HUES64 (cell line): Measurements from ENCODE around the gene ZBTB45.

ENCODE experiments used
- H3K27ac ChIP-seq: 2 replicates; pipeline ENCODE4 v1.7.0; 2013; ENCODE audit warnings: low read depth, low read length, inconsistent platforms
- H3K27me3 ChIP-seq: 2 replicates; pipeline ENCODE4 v1.6.1; 2013; ENCODE audit warnings: mild to moderate bottlenecking, low read length; ENCODE audit not compliant: insufficient read depth
- H3K36me3 ChIP-seq: 2 replicates; pipeline ENCODE4 v1.6.1; 2013; ENCODE audit warnings: mild to moderate bottlenecking, low read length; ENCODE audit not compliant: insufficient read depth
- H3K4me1 ChIP-seq: 2 replicates; pipeline ENCODE4 v1.6.1; 2013; ENCODE audit warnings: mild to moderate bottlenecking, low read length, moderate library complexity; ENCODE audit not compliant: insufficient read depth
- H3K4me3 ChIP-seq: 2 replicates; pipeline ENCODE4 v1.5.1; 2013; ENCODE audit warnings: mild to moderate bottlenecking, low read length, moderate library complexity
- H3K9ac ChIP-seq: 2 replicates; pipeline ENCODE4 v1.6.1; 2013; ENCODE audit warnings: mild to moderate bottlenecking, low read depth, low read length
- H3K9me3 ChIP-seq: 2 replicates; pipeline ENCODE4 v1.6.1; 2013; ENCODE audit warnings: low read depth, low read length; ENCODE audit not compliant: insufficient read depth
- WGBS: fragments of 150-250, 120-280 bp; methylation state at CpG from one replicate; pipeline ENCODE4 v1.1.7; 2013; ENCODE audit warnings: missing lambda C conversion rate; 5-methylcytosine and 5-hydroxymethylcytosine counted together

The ZBTB45 gene

DNA sequence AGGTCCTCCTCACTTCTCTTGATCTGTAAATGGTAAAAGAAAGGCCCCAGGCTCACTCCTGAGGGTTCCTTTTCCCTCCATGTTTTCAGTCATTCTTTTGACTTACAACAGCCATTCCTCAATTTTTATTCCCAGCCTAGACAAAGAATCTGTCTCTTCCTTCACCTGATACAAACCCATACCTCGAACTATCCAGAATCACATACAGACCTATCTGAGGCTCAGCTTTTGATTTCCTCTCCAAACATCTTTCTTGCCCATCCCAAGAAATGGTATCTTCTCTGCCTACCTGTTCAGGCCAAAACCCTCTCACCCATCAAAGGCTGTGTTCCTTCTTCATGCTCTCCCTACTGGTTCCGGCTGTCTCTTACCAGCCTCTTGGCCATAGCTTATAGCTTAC, 33.0 kb upstream of the ZBTB45 start:
- Histone ChIP-seq H3K27ac (no peak overlapping the region), H3K9ac (no peak overlapping the region), H3K4me3 (no peak overlapping the region), H3K4me1 (no peaks in the 10 kb centered on the region), H3K36me3 (peaks cover 62% of the 10 kb centered on the region), H3K9me3 (no peaks in the 10 kb centered on the region), H3K27me3 (no peaks in the 10 kb centered on the region)
- WGBS, result 94% methylated on average over 2 of the region's 2 CpGs

DNA sequence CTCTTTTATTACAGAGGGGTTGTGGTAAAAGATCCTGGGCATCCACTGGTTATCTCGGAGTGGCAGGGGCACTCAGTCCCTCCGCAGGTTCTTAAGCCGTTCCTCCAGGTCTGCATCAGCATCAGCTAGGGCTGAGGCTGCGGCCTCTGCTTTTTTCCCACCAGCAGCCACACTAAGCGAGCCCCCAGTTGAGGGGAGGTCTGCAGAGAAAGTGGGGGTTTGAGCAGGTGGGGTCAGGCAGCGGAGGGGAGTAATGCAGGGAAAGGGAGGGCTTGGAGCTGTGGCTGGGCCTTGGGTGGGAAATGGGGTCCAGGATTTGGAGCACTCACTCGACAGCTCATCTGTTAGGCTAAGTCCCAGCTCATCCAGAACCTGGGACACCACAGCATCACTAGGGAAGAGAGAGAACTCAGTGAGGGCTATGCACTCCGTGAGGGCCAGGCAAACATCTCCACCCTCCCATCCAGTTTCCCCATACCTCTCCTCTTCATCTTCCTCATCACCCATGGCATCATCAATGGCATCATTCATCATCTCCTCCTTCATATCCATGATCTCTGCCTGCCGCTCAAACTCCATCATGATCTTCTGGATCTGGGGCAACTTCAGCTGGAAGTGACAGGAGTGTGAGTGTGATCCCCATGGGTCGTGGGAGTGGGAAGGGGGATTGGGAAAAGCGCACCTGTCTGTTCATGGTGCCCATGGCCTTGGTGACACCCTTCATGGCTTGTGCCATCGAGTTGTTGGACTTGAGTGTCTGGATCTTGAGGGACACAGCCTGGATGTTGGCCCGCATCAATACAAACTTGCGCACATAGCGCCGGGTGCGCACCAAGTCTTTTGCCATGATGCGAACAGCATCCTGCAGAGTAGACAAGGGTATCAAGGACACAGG, 32.2 kb upstream of the ZBTB45 start:
- WGBS, result 95% methylated on average over 18 of the region's 18 CpGs
- H3K9me3 ChIP-seq, result no peaks in the 10 kb centered on the region
- no peak overlapping the region for H3K4me3 ChIP-seq
- no peak overlapping the region for H3K9ac ChIP-seq
- no peak overlapping the region for H3K27ac ChIP-seq
- H3K27me3 ChIP-seq, result no peaks in the 10 kb centered on the region
- H3K36me3 ChIP-seq, result peaks cover 69% of the 10 kb centered on the region
- H3K4me1 ChIP-seq, result no peaks in the 10 kb centered on the region

DNA sequence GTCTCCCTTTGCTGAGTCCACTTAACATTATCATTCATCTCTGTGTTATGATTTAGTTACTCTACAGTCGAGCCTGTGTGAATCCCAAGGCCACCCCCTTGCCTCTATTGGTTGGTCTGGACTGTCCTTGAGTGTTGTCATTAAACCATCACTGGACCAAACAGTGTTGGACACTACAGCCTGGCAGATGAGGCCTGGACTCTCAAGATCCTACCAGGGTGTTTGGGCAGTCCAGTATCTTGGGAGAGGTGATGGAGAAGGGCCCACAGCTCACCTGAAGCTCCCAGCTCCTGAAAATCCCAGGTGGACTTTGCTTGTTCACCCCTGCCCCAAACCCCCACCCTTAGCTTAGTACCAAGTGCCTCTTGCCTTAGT, 31.5 kb upstream of the ZBTB45 start:
- Histone ChIP-seq H3K27ac (no peak overlapping the region), H3K4me1 (peaks cover 7% of the 10 kb centered on the region; the same call in 1 of the 2 replicates), H3K36me3 (peaks cover 69% of the 10 kb centered on the region)

DNA sequence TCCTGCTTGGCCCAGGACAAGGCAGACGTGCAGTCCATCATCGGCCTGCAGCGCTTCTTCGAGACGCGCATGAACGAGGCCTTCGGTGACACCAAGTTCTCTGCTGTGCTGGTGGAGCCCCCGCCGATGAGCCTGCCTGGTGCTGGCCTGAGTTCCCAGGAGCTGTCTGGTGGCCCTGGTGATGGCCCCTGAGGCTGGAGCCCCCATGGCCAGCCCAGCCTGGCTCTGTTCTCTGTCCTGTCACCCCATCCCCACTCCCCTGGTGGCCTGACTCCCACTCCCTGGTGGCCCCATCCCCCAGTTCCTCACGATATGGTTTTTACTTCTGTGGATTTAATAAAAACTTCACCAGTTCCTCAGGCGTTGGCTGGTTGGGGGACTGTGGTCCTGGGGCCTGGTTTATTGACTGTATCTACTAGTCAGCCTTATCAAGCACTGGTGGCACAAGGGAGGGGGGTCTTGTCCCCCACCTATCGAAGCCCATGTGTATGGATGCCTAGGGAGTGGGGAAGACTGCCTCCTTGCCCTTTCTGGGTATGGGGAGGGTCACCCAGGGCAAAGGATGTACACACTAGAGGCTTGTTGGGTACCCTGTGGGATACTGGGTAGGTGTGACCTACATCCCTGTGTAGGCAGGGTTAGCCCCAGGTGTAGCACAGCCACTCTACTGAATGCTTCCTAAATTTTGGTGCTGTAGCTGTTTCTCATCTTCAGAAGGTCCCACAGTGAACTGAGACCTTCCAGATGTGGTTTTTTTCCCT, 30.9 kb upstream of the ZBTB45 start:
- no peaks in the 10 kb centered on the region for H3K27me3 ChIP-seq
- 96% methylated on average over 13 of the region's 13 CpGs for WGBS
- H3K27ac ChIP-seq, result no peak overlapping the region
- peaks cover 7% of the 10 kb centered on the region; the same call in 1 of the 2 replicates for H3K4me1 ChIP-seq
- H3K9me3 ChIP-seq, result no peaks in the 10 kb centered on the region
- peaks cover 72% of the 10 kb centered on the region for H3K36me3 ChIP-seq
- H3K4me3 ChIP-seq, result no peak overlapping the region
- no peak overlapping the region for H3K9ac ChIP-seq

More for the DNA sequence above, 31.5 kb upstream of the ZBTB45 start:
- Histone ChIP-seq H3K27me3 (no peaks in the 10 kb centered on the region), H3K9me3 (no peaks in the 10 kb centered on the region), H3K9ac (no peak overlapping the region), H3K4me3 (no peak overlapping the region)
- WGBS, result 87% methylated on average over 1 of the region's 1 CpG

DNA sequence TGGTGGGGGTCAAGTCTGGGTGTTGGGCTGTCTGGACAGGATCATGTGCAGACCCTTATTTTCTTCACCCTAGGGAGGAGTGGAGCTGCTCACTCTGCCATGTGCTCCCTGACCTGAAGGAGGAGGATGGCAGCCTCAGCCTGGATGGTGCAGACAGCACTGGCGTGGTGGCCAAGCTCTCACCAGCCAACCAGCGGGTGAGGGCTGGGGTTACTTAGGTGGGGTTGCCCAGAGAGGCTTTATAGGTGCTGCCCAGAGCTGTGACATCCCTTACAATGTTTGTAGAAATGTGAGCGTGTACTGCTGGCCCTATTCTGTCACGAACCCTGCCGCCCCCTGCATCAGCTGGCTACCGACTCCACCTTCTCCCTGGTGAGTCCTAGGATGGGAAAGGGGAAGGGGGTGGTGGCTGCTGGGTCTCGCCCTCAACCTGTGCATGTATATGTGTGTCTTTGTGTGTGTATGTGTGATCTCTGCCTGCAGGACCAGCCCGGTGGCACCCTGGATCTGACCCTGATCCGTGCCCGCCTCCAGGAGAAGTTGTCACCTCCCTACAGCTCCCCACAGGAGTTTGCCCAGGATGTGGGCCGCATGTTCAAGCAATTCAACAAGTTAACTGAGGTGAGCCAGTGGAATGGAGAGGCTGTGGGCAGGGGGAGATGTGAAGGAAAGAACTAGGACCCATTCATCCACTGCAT, 30.2 kb upstream of the ZBTB45 start:
- Histone ChIP-seq H3K9ac (no peak overlapping the region), H3K27me3 (no peaks in the 10 kb centered on the region), H3K4me3 (no peak overlapping the region), H3K4me1 (peaks cover 7% of the 10 kb centered on the region; the same call in 1 of the 2 replicates), H3K36me3 (peaks cover 74% of the 10 kb centered on the region), H3K27ac (no peak overlapping the region), H3K9me3 (no peaks in the 10 kb centered on the region)
- WGBS, result 96% methylated on average over 11 of the region's 11 CpGs

DNA sequence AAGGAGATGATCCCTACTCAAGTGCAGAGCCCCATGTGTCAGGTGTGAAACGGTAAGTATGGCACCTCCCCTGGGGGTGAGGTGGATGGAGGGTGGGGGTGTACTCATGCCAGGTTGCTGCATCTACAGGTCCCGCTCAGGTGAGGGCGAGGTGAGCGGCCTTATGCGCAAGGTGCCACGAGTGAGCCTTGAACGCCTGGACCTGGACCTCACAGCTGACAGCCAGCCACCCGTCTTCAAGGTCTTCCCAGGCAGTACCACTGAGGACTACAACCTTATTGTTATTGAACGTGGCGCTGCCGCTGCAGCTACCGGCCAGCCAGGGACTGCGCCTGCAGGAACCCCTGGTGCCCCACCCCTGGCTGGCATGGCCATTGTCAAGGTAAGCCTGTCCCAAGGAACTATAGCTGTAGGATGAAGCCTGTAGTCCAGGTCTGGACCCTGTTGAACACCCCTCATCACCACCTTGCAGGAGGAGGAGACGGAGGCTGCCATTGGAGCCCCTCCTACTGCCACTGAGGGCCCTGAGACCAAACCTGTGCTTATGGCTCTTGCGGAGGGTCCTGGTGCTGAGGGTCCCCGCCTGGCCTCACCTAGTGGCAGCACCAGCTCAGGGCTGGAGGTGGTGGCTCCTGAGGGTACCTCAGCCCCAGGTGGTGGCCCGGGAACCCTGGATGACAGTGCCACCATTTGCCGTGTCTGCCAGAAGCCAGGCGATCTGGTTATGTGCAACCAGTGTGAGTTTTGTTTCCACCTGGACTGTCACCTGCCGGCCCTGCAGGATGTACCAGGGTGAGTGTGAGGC, 29.5 kb upstream of the ZBTB45 start:
- 97% methylated on average over 20 of the region's 20 CpGs for WGBS
- no peaks in the 10 kb centered on the region for H3K9me3 ChIP-seq
- no peak overlapping the region for H3K9ac ChIP-seq
- no peaks in the 10 kb centered on the region for H3K27me3 ChIP-seq
- peaks cover 7% of the 10 kb centered on the region; the same call in 1 of the 2 replicates for H3K4me1 ChIP-seq
- peaks cover 74% of the 10 kb centered on the region for H3K36me3 ChIP-seq
- no peak overlapping the region for H3K4me3 ChIP-seq
- no peak overlapping the region for H3K27ac ChIP-seq

DNA sequence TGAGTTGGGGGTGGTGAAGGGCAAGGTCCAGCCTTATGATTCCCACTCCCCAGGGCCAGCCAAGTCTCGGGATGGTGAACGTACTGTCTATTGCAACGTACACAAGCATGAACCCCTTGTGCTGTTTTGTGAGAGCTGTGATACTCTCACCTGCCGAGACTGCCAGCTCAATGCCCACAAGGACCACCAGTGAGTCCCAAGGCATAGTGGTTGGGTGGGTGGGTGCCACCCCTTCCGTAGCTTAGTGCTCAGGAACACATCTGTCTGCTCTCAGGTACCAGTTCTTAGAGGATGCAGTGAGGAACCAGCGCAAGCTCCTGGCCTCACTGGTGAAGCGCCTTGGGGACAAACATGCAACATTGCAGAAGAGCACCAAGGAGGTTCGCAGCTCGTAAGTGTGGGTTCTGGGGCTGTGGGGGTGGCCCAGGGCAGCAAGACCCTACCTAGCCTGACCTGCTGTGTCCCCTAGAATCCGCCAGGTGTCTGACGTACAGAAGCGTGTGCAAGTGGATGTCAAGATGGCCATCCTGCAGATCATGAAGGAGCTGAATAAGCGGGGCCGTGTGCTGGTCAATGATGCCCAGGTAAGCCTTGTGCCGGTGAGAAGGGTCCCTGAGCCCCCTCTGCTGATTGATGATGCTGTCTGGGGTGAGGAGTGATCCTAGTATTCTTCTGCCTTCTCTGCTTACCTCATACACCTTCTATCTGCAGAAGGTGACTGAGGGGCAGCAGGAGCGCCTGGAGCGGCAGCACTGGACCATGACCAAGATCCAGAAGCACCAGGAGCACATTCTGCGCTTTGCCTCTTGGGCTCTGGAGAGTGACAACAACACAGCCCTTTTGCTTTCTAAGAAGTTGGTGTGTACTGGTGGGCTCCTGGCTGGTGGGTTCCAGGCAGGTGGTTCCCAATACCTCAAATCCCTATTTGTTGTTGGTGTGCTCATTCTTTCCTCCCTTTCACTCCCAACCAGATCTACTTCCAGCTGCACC, 28.0 kb upstream of the ZBTB45 start:
- no peak overlapping the region for H3K4me3 ChIP-seq
- no peaks in the 10 kb centered on the region for H3K9me3 ChIP-seq
- peaks cover 2% of the 10 kb centered on the region for H3K27me3 ChIP-seq
- WGBS, result 96% methylated on average over 18 of the region's 18 CpGs
- no peak overlapping the region for H3K27ac ChIP-seq
- H3K9ac ChIP-seq, result no peak overlapping the region
- peaks cover 7% of the 10 kb centered on the region; the same call in 1 of the 2 replicates for H3K4me1 ChIP-seq
- peaks cover 71% of the 10 kb centered on the region for H3K36me3 ChIP-seq

DNA sequence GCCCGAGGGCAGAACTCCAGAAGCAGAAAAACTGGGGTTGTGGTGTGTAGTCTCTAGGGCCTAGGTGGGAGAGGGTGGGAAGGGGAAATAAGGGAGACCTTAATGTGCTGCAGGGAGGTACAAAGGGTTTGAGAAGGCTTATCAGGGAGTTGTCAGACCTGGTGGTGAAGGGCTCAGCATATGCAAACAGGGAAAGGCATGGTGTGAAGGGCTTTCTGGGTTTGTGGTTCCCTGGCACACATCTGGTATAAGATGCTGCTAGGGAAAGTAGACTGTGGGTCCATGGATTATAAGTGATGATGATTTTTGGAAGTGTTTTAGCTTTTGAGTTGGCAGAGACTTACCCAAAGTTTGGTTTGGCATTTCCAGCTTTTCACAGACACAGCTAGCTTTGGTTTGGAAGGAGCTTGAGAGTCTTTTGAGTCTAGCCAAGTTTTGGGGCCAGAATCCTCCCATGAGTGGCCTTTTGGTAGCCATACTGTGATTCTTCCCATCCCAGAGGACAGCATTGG, 26.5 kb upstream of the ZBTB45 start:
- no peak overlapping the region for H3K27ac ChIP-seq
- peak overlapping the region; percentile 100 for H3K4me3 ChIP-seq
- WGBS, result 34% methylated on average over 1 of the region's 1 CpG
- H3K9me3 ChIP-seq, result no peaks in the 10 kb centered on the region
- peaks cover 13% of the 10 kb centered on the region for H3K27me3 ChIP-seq
- H3K4me1 ChIP-seq, result peaks cover 7% of the 10 kb centered on the region; the same call in 1 of the 2 replicates
- H3K36me3 ChIP-seq, result peaks cover 57% of the 10 kb centered on the region
- peak overlapping the region; percentile 98 for H3K9ac ChIP-seq

DNA sequence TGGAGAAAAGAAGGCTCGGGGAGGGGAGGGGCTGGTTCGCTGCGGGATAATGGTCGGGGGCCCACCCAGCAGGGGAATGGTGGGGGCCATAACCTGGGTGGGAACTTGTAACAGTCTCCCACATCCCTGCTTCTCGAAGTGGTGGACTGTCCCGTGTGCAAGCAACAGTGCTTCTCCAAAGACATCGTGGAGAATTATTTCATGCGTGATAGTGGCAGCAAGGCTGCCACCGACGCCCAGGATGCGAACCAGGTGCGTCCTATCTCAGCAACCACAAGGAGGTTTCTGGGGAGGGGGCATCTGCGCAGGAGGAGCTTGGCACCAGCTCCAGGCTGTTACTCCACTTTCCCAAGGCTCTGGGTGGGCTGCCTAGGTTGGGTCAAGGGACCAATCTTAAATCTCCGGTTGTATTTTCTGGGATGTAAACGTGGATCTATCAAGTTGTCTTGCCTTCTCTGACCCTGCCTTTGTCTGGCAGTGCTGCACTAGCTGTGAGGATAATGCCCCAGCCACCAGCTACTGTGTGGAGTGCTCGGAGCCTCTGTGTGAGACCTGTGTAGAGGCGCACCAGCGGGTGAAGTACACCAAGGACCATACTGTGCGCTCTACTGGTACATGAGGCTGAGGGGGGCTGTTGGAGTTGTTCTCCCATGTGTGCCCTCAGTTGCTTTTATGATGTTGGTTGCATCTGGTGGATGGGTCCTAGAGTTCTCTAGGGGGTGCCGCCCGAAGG, 25.8 kb upstream of the ZBTB45 start:
- Histone ChIP-seq H3K9ac (peak overlapping the region; percentile 98), H3K4me3 (peak overlapping the region; percentile 100), H3K36me3 (peaks cover 51% of the 10 kb centered on the region), H3K27me3 (peaks cover 15% of the 10 kb centered on the region), H3K9me3 (no peaks in the 10 kb centered on the region), H3K4me1 (peaks cover 7% of the 10 kb centered on the region; the same call in 1 of the 2 replicates), H3K27ac (peak overlapping the region; percentile 77; the same call in 1 of the 2 replicates)
- WGBS, result 10% methylated on average over 21 of the region's 21 CpGs
